ENCODE data around the gene DYNC2H1. TPM values are rescaled to one million over a fixed set of nuclear protein-coding genes. Genes with fewer than 3 reads are reported as not detected.

Gene DYNC2H1
- total RNA-seq, 1 donor from 2014 or later = 22.1 TPM

DNA sequence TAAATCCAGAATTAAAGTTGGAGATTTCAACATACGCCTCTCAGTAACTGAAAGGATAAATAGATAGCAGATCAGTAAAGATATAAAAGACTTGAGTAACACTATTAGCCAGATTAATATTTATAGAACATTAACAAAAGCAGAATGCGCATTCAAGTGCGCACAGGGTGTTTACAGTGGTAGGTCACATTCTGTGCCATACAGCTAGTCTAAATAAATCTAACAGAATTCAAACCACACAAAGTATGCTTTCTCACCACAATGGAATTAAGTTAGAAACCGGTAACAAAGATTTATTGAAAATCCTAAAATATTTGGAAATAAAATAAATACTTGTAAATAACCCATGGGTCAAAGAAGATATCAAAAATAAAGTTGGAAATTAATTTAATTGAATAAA is 341.0 kb downstream of the DYNC2H1 start:
- ATAC-seq (no peak), DNase-seq (no peak)
- Histone ChIP-seq H3K9me3 (no peaks in the 10 kb centered on the region), H3K27me3 (ENCODE audit: low read depth) (no peaks in the 10 kb centered on the region), H3K27ac (no peak overlapping the region), H3K36me3 (no peaks in the 10 kb centered on the region), H3K4me3 (no peak overlapping the region), H3K4me1 (no peaks in the 10 kb centered on the region)
- intact Hi-C loops (cut with DNase I) = no loop called here
- TF ChIP-seq, protein P1, sequence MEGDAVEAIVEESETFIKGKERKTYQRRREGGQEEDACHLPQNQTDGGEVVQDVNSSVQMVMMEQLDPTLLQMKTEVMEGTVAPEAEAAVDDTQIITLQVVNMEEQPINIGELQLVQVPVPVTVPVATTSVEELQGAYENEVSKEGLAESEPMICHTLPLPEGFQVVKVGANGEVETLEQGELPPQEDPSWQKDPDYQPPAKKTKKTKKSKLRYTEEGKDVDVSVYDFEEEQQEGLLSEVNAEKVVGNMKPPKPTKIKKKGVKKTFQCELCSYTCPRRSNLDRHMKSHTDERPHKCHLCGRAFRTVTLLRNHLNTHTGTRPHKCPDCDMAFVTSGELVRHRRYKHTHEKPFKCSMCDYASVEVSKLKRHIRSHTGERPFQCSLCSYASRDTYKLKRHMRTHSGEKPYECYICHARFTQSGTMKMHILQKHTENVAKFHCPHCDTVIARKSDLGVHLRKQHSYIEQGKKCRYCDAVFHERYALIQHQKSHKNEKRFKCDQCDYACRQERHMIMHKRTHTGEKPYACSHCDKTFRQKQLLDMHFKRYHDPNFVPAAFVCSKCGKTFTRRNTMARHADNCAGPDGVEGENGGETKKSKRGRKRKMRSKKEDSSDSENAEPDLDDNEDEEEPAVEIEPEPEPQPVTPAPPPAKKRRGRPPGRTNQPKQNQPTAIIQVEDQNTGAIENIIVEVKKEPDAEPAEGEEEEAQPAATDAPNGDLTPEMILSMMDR (IDR thresholded peaks at IDR 0.05) = no peak

DNA sequence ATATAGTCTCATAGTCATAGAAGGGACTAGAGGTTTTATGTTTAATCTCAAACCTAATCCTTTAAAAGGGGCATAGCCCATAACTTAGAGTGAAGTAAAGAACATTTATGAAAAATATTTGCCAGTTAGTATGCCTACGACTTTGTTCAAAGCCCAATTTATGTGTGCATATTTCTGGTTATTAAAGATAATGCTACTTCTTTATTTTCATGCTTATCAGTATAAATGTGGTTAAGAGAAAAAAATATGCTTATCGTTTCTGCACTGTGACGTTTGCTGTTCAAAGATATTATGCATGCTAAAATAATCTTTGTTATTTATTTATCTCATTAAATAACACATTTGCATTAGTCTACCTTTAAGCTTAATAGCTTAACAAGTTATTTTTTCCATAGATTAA is 343.9 kb downstream of the DYNC2H1 start:
- Histone ChIP-seq H3K4me1 (no peaks in the 10 kb centered on the region), H3K36me3 (no peaks in the 10 kb centered on the region), H3K4me3 (no peak overlapping the region), H3K9me3 (no peaks in the 10 kb centered on the region), H3K27ac (no peak overlapping the region), H3K27me3 (ENCODE audit: low read depth) (no peaks in the 10 kb centered on the region)
- intact Hi-C loops (cut with DNase I) = no loop called here
- ATAC-seq (no peak), DNase-seq (no peak)
- TF ChIP-seq, protein P1 (IDR thresholded peaks at IDR 0.05) = no peak

DNA sequence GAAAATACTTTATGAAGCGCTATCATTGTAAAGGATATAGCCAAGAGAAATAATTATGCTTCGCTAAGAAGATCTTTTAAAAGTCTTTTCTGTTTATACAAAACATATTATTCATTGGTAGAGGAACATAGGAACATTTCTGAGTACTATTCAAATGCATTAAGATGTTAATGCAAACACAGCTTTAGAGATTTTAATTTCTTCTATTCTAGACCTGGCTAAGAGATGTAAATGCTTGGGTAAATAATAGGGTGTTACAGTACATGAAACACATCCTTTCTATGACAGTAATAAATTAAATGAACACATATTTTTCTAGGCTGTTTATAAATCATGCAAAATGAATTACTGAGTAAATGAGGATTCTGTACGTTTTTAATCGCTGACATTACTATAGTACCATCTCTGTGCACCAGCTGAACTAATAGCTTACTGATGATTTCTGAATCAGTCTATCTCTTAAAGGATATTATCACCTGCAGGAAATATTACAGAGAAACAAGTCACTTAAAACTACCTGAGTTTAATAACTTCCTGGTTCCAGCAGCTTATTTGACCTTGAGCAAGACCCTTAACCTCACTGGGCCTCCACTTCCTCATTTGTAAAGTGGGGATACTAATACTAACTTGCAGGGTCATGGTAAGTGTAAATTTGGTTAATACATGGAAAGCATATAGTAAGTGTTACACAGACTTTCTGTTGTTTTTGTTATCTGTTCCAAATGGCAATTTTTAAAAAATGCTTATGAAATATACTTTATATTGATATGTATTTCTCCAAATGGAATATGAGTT is 344.9 kb downstream of the DYNC2H1 start:
- intact Hi-C loops (cut with DNase I) = no loop called here
- TF ChIP-seq, protein P1 (IDR thresholded peaks at IDR 0.05) = no peak
- H3K4me1 ChIP-seq = no peaks in the 10 kb centered on the region
- no peaks in the 10 kb centered on the region for H3K27me3 ChIP-seq (ENCODE audit: low read depth)
- H3K4me3 ChIP-seq = no peak overlapping the region
- no peak for ATAC-seq
- no peak overlapping the region for H3K27ac ChIP-seq
- DNase-seq = no peak
- no peaks in the 10 kb centered on the region for H3K9me3 ChIP-seq
- no peaks in the 10 kb centered on the region for H3K36me3 ChIP-seq

DNA sequence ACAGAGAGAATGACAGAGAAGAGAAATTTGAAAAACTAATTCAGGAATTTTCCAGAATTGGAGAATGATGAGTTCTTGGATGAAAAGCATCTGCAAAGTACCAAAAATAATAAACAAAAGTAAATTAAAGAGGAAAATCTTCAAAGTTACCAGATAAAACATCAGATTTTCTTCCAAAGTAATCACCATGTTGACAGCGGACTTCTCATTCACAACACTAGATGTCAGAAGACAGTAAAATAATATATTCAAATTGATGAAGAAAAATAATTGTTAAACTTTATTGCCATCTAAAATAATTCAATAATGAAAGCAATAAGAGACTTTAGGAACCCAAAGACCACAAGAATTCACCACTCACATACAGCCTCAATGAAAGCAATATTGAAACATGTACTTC is 355.2 kb downstream of the DYNC2H1 start:
- ATAC-seq (no peak), DNase-seq (no peak)
- no peaks in the 10 kb centered on the region for H3K27me3 ChIP-seq (ENCODE audit: low read depth)
- no peak overlapping the region for H3K27ac ChIP-seq
- H3K4me1 ChIP-seq = no peaks in the 10 kb centered on the region
- no peaks in the 10 kb centered on the region for H3K9me3 ChIP-seq
- H3K4me3 ChIP-seq = no peak overlapping the region
- no peaks in the 10 kb centered on the region for H3K36me3 ChIP-seq
- TF ChIP-seq, protein P1 (IDR thresholded peaks at IDR 0.05) = no peak
- intact Hi-C loops (cut with DNase I) = no loop called here

DNA sequence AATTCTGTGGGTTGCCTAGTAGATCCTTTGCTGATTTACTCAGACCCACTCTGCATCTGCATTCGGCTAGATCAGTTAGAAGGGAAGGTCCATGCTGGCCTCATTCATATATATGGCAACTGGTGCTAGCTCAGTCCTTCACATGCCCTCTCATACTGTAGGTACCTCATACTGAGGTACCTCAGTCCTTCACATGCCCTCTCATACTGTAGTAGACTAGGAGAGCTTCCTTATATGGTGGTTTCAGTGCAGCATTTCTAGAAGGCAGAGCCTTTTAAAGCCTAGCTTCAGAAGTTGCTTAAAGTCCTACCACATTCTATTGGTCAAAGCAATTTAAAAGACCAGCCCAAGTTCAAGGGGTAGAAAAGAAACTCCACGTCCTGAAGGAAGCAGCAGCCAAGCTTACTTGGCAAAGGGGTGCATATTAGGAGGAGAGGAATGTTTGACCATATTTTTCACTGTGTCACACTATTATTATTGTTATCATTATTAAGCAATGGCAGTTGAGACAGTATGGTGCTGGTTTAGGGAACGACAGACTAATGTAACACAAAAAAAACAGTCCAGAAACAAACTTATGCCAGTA is 356.4 kb downstream of the DYNC2H1 start:
- no peaks in the 10 kb centered on the region for H3K9me3 ChIP-seq
- no peaks in the 10 kb centered on the region for H3K27me3 ChIP-seq (ENCODE audit: low read depth)
- ATAC-seq (no peak), DNase-seq (no peak)
- no peaks in the 10 kb centered on the region for H3K36me3 ChIP-seq
- no peak overlapping the region for H3K4me3 ChIP-seq
- TF ChIP-seq, protein P1 (IDR thresholded peaks at IDR 0.05) = no peak
- no peak overlapping the region for H3K27ac ChIP-seq
- intact Hi-C loops (cut with DNase I) = no loop called here
- no peaks in the 10 kb centered on the region for H3K4me1 ChIP-seq

All from lower lobe of right lung (tissue), 2 donors.